ENCODE results near the gene ZNF414. TPM values are rescaled to one million over a fixed set of nuclear protein-coding genes. Genes with fewer than 3 reads are reported as not detected.
A peak's percentile ranks its signal among the peaks of the same experiment; 100 is the strongest.
"Not testable (repeated sequence)": the region's sequence is repeated elsewhere in the genome, so short reads cannot be mapped to it uniquely, and the experiment has no call there.

Gene ZNF414, protein sequence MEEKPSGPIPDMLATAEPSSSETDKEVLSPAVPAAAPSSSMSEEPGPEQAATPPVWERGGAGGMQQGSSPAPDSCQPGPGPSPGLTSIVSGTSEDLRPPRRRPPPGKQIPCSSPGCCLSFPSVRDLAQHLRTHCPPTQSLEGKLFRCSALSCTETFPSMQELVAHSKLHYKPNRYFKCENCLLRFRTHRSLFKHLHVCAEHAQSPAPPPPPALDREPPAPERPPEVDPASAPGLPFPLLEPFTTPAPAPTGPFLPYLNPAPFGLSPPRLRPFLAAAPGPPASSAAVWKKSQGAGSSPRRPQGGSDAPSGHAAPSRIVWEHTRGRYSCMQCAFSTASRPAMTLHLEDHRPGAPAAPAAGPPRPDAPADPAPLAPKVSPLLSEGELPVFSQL
- 6.3 TPM for total RNA-seq (ENCODE audit: insufficient read depth, low replicate concordance)

DNA sequence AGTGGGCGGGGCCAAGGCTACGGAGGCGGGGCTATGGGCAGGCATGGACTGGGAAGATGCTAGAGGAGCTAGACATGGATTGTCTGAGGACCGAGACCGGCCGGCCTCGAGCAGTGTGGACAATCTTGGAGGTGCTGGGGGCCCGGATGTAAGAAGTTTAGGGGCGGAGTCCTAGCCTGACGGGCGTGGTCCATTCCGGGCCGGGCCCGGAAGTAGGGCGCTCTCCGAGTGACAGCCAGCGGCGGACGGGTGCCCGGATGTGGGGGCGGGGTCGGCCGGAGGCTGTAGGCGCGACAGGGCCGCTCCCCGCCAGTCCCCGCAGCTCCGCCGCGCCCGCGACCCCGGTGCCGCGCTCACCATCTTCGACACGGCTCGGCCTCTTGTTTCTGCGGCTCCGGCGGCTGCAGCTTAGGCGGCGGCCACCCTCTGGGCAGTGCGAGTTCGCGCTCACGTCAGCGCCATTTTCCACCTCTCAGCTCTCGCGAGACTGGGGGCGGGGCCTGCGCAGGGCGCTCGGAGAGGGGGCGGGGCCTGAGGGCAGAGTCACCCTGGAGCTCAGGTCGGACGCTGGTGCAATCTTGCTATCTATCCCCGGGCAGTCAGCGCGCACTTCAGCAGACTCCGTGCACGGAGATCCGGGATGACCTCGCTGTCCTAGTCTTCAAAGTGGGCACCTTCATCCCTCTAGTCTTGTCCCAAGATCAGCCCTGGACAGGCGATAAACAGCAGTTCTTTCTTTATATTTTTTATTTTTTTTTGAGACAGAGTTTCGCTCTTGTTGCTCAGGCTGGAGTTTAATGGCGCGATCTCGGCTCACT is at the start of gene ZNF414:
TSS of gene ZNF414 (minus strand) at position 481 of the 818 bp plus-strand sequence. CDS start at position 360, 121 bp downstream.
- peak; percentile 96 for DNase-seq (ENCODE audit: low spot score)

DNA sequence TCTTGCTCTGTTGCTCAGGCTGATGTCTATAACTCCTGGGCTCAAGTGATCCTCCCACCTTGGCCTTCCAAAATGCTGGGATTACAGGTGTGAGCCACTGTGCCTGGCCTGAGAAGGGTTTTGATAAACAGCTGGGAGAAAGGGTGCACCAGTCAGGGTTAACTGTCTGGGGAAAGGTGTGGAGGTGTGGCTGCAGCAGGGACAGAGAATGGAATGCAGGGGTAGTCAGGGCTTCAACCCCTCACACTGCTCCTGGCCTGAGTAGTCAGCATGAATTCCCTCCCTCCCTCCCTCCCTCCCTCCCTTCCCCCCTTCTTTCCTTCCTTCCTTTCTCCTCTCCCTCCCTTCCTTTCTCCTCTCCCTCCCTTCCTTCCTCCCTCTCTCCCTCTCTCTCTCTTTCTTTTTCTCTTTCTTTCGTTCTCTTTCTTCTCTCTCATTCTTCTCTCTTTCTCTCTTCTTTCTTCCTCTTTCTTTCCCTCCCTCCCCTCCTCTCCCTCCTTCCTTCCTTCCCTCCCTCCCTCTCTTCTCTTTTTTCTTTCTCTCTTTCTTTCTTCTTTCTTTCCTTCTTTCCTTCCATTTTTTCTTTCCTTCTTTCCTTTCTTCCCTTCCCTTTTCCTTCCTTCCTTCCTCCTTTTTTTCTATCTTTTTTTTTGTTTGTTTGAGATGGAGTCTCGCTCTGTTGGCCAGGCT is 47.3 kb upstream of the ZNF414 start:
- DNase-seq (ENCODE audit: low spot score), result no peak

DNA sequence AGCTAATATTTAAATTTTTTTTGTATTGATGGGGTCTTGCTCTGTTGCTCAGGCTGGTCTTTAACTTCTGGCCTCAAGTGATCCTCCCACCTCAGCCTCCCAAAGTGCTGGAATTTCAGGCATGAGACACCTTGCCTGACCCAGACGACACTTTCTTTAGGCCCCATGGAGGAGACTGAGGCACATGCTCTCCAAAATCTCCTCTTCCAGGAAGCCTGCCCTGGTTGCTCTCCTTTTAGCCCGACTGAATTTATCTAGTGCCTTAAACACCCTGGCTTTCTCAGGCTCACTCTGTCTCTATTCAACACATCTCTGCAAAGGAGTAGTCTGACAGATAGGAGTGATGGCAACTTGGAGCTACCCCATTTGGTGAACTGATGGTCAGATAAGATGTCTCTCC is 44.4 kb upstream of the ZNF414 start:
- no peak for DNase-seq (ENCODE audit: low spot score)

GRCh38 chr19:8557642-8558238 is 43.8 kb upstream of the ZNF414 start:
- no peak for DNase-seq (ENCODE audit: low spot score)

- not testable (repeated sequence) for DNase-seq (ENCODE audit: low spot score)
These were observed 39.8 kb upstream of the ZNF414 start for GRCh38 chr19:8553729-8554128.

DNA sequence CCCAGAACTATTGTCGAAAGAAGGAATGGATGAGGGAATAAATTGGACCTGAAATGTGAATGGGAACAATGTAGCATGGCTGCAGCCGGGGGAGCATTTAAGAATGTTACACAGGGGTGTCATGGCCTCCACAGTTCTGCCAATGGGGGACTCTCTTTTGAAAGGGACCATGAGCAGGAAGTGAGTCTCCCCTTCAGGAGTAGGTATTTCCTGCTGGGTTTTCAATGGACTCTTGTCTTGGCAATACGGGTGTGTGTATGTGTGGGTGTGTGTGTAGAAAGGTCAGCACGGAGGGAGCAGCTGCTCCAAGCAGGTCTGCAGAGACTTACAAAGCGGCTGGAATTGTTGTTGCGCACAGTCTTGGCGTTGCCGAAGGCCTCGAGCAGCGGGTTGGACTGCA is 38.8 kb upstream of the ZNF414 start:
- DNase-seq (ENCODE audit: low spot score), result no peak

DNA sequence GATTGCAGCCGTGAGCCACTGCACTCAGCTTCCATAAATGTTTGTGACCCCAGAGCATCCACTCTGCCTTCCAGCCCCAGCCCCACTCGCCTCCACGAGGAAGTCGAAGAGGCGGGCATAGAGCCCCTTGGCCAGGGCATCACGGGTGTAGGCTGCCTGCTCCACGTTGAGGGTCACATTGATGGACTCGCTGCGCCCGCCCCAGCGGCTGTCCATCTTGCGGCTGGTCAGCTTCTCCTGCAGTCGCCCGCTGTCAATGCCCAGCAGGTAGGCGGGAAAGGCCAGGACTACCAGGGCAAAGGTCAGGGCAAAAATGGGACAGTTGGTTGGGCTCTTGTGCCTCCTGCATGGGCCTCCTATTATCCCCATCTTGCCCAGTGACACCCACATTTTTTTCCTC is 36.1 kb upstream of the ZNF414 start:
- no peak for DNase-seq (ENCODE audit: low spot score)

DNA sequence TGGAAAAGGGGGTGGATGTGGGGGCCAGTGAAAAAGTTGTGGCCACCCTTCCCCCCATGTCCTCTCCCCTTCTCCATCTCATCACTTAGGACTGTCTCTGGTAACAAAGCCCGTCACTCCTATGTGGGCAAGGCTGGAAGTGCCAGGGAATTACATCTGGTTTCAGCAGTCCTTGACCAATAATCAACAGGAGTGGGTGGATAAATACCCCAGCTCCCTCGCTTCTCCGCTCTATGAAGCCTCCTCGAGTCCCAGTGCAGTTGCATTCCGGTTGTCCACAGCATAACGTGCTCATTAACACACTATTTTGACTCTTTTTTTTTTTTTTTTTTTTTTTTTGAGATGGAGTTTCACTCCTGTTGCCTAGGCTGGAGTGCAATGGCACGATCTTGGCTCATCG is 31.8 kb upstream of the ZNF414 start:
- DNase-seq (ENCODE audit: low spot score), result no peak

DNA sequence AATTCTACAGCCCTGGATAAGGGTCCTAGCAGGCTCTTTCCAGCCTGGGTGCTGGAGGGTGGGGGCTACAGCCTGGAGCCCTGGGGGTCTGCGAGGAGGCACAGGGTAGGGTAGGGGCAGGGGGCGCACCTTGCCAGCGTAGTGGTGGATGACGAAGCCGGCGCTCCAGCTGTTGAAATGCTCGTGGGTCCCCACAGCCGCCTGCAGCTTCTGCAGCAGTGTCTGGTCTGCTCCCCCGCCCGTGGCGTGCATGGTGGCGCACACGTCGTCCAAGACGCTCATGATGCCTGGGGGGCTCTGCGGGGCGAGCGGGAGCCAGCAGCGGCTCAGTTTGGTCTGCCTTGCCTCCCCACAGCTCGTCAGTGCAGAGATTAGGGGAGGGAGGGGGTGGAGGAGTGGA is 30.2 kb upstream of the ZNF414 start:
- no peak for DNase-seq (ENCODE audit: low spot score)

DNA sequence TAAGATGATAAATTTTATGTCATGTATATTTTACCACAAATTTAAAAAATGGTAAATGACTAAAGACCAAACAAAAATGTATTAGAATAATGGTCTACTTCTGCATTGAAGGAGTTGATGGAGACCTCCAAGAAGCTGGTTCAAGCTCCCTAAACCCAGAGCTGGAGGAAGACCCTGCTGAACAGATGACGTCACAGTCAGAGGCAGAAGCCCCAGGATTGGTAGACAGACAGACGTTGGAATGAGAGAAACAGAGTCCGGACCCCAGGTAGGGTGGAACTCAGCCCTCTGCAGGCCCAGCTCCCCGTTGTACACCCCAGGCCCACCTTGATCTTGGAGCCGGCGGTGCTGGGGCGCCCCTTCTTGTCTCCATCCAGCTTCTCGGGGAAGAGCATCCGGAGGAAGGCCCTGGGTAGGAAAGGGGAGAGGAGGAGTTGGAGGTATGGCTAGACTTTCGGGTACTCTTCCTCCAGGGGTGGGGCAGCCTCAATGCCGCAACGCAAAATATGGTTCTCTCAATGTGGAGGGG is 25.7 kb upstream of the ZNF414 start:
- no peak for DNase-seq (ENCODE audit: low spot score)

- no peak for DNase-seq (ENCODE audit: low spot score)
These were observed 23.1 kb upstream of the ZNF414 start for GRCh38 chr19:8537099-8537498.

GRCh38 chr19:8536282-8536681 is 22.3 kb upstream of the ZNF414 start:
- DNase-seq (ENCODE audit: low spot score), result no peak

GRCh38 chr19:8532225-8532624 is 18.3 kb upstream of the ZNF414 start:
- DNase-seq (ENCODE audit: low spot score), result no peak

DNA sequence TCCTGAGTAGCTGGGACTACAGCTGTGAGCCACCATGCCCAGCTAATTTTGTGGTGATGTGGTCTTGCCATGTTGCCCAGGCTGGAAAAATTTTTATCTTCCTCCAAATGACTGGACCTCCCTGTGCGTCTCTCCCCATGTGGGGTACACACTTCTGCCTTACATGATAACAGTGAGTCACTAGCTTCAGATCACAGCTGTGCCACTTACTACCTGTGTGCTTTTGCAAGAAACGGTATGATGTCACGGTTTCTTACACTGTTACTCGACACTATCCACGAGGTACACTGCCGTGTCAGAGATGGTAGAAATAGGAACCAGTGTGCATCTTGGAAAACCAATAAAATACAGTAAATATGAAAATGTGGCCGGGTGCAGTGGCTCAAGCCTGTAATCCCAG is 17.5 kb upstream of the ZNF414 start:
- DNase-seq (ENCODE audit: low spot score), result no peak

GRCh38 chr19:8530061-8530679 is 16.2 kb upstream of the ZNF414 start:
- DNase-seq (ENCODE audit: low spot score), result no peak

DNA sequence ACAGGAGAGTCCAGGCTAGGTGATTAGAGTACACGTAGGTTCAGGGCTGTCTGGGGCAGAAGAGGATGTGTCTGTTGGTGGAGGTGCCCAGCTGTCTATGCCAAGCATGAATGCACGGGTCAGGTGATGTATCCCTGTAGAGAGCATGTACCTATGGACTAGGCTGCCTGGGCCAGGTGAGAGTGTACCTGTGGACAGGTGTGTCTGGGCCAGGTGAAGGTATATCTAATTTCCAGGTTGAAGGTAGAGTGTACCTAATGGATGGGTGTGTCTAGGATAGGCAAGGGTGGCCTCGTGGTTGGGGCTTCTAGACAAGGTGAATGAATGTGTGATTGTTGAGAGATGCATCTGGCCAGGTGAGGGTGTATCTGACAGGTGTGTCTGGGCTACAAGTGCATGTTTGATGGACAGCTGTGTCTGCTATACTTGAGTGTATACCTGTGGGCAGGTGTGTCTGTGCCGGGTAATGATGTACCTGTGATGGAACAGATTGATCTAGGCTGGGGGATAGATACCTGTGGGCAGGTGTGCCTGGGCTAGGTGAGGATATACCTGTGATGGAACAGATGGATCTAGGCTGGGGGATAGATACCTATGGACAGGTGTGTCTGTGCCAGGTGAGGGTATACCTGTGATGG is 15.5 kb upstream of the ZNF414 start:
- DNase-seq (ENCODE audit: low spot score), result no peak

DNA sequence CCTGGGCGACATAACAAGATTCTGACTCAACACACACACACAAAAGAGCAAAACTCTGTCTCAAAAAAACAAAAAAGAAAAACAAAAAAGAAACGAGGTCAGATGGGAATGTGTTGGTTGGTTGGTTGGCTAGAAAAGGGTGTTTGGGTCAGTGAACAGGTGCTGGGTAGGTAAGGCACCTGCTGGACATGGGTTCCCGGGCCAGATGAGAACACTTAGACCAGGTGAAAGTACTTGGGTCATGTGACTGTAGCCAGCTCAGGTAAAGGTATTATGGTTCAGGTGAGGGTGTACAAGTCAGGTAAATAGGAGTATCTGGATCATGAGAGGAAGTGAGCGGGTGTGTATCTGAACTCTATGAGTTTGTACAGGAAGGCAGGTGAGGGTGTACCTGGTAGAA is 14.5 kb upstream of the ZNF414 start:
- no peak for DNase-seq (ENCODE audit: low spot score)

DNA sequence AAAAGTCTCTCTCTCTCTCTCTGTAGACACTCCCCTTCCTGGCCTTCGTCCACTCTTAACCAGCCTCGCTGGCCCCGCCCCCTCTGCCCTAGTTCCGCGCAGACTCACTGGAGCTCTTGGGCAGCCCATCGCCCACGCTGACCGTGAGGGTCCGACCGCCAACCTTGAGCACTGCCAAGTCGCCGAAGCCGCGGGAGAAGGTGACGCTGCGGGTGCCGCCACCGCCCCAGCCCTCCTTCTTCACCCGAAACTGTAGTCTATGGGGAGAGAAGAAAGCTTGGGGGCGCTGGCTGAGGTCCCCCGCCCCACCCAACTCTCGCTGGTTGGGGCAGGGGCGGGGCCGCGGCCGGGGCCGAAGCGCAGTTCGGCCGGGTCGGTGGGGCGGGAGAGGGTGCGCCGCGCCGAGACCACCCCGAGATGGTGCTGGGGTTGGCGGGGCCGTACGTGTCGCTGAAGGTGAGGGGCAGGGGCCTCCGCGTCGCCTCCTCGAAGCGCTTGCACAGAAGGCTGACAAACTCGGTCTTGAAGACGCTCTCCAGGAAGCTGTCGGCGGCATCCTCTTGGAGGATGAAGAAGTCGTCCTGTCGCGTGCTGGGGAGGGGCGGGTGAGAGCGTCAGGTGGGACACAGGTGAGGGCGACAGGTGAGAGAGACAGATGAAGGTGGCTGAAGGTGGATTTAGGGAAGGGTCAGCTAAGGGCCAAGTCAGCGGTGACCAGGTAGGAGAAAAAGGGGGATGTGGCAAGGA is 12.6 kb upstream of the ZNF414 start:
- DNase-seq (ENCODE audit: low spot score), result peak; percentile 96

GRCh38 chr19:8525401-8525684 is 11.4 kb upstream of the ZNF414 start:
- no peak for DNase-seq (ENCODE audit: low spot score)

DNA sequence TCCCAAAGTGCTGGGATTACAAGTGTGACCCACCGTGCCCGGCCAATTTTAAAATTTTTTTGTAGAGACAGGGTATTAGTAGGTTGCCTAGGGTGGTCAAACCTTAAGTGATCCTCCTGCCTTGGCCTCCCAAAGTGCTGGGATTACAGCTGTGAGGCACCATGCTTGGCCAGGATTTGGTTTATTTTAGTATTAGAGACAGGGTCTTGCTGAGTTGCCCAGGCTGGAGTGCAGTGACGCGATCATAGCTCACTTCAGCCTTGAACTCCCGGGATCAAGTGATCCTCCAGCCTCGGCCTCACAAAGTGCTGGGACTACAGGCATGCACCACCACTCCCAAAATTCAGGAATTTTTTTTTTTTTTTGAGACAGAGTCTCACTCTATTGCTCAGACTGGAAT is 5.4 kb upstream of the ZNF414 start:
- no peak for DNase-seq (ENCODE audit: low spot score)
